Measurements from ENCODE around the gene KCNH8.
"Not testable (repeated sequence)": the region's sequence is repeated elsewhere in the genome, so short reads cannot be mapped to it uniquely, and the experiment has no call there.

Gene KCNH8

DNA sequence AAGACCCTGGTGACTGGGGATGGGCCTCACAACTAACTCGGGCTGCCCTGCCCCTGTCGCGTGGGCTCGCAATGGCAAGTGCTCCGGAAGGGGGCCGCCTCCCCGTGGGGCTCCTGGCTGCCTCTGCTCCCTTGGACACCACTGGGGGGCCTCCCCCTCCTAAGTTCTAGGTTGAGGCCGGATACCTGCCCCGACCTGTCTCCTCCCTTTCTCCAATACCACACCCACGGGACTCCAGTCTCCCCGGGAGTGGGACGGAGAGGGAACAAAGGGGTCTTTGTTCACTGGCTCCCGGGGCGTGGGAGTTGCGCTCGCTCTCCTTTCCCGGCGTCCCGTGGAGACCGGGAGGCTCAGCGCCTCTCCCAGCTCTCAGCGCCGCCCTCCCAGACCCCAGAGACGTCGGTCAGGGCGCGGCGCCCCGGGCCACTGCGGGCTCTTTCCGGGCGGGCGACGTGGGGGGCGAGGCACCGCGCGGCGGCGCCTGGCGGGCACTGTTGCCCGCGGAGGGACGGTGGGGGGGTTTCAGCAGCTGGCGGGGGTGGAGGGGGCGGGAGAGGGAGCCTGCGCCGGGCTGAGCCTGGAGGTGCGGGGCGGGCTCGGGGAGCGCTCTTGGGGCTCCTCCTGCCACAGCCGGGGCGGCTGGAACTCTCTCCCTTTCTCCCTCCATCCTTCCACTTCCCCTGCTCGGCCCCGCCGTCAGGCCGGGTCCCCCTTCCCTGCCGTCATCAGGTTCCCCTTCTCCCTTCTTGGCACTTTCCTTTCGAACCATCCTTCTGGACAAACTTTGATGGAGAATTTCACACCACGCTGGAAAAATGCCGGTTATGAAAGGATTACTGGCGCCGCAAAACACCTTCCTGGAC is at the start of gene KCNH8:
TSS of gene KCNH8 (plus strand) at position 606 of the 863 bp plus-strand sequence. CDS start at position 816, 210 bp downstream.
- peak; percentile 34 for DNase-seq

DNA sequence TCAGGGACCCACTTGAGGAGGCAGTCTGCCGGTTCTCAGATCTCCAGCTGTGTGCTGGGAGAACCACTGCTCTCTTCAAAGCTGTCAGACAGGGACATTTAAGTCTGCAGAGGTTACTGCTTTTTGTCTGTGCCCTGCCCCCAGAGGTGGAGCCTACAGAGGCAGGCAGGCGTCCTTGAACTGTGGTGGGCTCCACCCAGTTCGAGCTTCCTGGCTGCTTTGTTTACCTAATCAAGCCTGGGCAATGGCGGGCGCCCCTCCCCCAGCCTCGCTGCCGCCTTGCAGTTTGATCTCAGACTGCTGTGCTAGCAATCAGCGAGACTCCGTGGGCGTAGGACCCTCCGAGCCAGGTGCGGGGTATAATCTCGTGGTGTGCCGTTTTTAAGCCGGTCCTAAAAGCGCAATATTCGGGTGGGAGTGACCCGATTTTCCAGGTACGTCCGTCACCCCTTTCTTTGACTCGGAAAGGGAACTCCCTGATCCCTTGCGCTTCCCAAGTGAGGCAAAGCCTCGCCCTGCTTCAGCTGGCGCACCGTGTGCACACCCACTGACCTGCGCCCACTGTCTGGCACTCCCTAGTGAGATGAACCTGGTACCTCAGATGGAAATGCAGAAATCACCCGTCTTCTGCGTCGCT is 45.5 kb upstream of the KCNH8 start:
- DNase-seq, result not testable (repeated sequence)

DNA sequence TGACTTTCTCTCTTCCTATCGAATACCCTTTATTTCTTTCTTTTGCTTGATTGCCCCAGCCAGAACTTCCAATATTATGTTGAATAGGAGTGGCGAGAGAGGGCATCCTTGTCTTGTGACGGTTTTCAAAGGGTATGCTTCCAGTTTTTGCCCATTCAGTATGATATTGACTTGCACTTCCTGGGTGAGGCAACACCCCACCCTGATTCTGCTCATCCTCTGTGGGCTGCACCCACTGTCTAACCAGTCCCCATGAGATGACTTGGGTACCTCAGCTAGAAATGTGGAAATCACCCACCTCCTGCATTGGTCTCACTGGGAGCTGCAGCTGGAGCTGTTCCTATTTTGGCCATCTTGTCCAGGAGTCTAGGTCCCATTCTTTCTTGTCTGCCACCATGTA is 44.8 kb upstream of the KCNH8 start:
- no peak for DNase-seq

DNA sequence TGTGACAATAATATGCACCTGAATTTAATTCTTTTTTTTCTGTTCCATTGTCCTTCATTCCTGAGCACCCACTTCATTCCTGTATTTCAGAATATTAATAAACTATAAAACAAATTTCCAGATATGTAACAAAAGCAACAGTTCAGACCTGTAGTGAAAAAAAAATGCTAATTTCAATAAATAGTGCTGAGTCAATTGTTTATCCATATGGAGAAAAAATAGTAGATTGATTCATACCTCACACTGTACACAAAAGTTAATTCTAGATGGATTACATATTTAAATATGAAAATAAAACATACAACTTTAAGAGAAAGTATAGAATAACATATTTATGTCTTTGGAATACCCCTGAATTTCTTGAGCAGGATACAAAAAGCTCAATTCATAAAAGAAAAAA is 43.9 kb upstream of the KCNH8 start:
- DNase-seq, result no peak

DNA sequence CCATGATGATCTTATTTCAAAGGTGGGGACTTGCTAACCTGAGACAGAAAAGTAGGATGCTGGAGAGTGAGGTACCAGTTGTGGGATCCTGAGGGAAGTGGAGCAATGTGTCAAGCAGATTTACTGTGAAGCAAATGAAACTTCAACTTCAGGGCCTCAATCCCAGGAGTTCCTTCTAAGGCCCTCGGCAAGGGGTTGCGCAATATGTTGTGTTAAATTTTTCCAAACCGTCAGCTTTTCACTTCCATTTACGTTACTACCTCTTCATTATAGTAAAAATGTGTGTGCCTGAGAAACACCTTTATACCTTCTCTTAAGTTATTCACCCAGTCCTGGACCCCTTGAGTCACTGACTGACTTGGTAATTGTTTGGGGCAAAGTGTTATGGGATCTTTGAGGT is 42.5 kb upstream of the KCNH8 start:
- DNase-seq, result no peak

DNA sequence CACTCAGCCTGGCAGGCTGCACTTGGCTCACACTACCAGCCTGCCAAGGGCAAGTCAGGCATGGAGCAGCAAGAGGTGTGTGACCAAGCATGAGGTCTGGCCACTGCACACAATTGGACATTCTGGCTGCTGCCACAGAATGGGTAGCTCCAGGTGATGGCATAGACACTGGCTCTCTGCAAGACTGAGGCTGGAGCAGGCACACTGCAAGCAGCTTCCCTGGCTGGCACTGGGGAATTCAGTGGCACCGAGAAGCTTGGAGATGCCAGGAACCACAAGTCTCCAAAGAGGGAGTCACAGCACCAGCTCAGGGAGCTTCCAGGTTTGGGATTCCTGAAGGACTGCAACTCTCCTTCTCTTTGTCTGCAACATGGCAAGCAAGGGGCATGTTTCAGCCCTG is 42.0 kb upstream of the KCNH8 start:
- no peak for DNase-seq

DNA sequence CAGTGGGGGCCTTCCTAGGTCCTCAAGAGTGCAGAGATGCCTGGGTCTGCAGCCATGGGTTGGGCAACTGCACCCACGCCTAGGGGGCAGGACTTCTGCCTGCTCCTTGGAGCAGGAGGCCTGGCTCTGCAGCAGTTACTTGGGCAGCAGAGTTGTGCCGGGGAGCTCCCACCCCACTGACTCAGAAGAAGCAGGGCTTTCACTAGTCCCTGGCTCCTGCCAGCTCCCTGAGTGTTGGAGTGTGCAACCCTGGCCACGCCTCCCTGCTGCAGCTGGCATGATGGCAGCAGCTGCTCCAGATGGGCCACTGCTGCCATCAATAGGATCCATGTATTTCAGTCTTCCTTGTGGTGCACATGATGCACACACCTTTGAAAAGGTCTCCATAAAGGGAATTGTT is 40.6 kb upstream of the KCNH8 start:
- DNase-seq, result no peak

DNA sequence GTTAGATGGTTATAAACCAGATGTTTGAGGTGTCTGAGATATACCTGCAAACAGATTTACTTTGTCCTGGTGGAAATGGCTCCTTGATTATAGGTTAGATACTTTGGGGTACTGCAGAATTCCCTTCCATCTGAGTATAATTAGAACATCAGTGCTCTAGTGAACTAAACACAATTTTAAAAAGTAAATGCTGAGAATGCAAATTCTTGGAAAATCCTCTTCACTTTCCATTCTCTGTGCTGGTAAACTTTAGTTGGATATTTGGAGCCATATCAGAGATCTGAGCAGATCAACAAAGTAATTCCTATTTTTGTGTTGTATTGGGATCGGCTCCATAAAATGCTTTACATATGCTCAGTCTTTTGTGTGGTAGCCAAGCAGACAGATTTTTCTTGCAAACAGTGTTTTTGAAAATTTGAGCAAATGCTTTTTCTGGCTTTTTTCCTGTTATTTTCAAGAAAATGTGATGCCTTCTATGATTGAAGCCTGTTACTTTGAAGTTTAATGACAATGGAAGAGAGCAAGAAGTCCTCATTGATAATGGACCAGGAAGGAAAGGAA is 37.9 kb upstream of the KCNH8 start:
- no peak for DNase-seq

DNA sequence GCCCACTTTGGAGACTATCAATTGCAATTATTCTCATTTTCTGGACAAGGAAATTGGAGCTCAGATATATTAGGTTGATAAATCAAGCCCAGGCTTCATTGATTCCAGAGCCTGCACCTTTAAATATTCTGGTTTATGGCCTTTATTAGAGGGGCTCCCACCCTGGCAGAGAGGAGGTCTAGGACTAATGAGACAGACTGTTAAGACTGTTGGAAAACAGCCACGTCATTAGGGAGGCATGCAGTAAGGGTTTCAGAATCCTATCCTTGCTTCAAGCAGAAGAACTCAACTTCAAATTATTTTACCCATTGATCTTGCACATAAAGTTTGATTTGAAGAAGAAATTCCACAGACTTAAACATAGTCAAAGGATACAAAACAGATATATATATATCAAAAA is 33.8 kb upstream of the KCNH8 start:
- DNase-seq, result no peak

DNA sequence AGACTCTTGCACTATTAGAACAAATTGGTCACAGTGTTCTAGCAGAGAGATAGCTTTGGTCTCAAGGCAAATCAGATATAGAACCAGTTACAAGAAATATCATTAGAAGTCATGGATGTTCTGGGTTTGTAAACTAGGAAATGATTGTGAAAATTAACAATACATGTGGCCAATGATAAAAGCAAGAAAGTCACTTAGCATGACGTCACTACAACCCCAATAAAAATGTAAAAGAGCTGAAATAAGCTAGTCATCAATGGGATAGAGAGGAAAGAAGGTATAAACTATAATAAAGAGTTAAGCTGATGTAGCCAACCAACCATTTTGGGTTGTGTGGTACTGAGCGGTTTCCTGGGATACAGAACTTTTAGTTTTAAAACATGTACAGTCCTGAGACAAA is 32.1 kb upstream of the KCNH8 start:
- no peak for DNase-seq

DNA sequence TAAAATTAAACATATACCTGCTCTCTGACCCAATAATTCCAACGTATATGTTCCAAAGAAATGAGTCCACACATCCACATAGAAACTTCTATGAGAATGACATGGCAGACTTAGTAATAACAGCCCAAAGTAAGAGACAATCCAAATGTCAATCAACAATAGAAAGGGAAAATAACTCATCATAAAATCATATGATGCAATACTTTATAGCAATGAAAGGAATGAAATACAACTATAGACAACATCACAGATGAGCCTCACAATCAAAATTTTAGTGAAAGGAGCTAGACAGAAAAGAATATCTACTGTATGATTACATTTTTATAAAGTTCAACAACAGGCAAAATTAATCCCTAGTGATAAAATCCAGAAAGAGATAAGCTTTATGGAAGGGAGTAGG is 23.6 kb upstream of the KCNH8 start:
- DNase-seq, result no peak

DNA sequence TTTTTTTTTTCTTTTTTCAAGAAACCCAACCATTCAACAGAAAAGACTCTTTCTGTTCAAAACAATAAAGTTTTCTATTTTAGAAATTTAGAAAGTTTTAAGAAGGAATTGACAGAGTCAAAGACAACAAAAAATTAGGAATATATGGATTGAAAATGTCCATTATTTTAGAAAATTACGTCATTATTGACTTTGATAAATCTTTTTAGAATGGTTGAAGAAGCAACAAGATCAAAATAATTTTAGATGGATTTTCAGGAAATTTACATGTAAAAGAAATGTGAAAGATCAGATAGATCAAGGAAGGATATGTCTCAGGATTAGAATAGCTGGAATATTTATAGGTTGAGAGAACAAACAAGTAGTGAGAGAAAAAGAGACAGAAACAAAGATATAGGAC is 8.4 kb upstream of the KCNH8 start:
- no peak for DNase-seq

DNA sequence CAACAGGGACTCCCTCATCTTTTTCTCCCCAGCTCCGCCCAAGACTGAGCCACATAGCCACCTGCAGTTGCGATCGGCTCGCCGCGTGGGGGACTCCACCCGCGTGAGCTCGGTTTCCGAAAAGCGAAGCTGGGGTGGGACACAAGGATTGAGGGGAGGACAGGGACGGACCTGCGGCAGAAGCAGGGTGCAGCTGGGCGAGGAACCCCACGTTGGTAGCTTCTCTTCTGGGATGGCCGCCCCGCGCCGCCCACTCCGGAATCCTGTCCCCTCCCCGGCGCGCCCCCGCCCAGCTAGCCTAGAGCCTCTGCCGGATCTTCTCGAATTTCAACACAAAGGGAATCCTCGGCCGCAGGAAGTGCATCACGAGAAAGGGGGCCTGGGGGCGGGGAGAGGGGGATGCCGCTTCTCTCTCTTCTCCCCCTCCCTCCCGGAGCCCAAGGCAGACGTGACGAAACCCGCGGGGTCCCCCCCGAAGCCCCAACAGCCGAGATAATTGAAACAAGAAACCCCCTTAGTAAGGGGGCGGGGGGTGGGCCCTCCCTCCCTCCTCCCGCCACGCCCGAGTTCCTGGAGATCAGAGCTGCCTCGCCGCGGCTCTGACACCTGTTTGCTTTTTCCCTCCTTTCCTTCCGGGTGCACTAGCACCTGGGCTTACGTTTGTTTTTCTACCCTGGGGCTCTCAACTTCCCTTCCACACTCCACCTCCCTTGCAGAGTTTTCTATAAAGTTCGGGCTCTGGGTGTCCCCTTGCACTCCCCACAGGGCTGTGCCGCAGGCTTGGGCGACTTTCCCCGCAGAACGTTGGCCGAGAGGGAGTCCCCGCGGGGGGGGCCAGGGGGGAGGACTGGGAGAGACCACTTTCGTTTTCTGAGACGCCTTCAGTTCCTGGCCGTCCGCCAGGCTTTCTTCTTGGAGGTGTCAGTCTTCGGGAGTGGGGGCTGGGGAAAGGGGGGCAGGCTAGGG is 1.3 kb upstream of the KCNH8 start:
- DNase-seq, result peak; percentile 78

DNA sequence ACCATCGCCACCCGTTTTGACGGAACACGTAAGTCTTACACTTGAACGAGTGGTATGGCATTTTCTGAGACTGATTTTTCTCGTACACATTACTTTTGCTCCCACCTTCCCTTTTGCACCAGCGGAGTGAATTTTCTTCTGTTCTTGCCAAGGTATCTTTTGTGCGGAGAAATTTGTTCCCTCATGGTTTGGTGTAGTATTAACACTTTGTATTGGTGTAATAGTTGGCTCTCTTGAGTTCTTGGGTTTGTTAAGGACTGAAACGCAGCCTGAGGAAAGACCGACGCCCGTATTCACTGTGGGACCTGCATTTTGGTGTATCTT is 420 bp downstream of the KCNH8 start:
- DNase-seq, result no peak

DNA sequence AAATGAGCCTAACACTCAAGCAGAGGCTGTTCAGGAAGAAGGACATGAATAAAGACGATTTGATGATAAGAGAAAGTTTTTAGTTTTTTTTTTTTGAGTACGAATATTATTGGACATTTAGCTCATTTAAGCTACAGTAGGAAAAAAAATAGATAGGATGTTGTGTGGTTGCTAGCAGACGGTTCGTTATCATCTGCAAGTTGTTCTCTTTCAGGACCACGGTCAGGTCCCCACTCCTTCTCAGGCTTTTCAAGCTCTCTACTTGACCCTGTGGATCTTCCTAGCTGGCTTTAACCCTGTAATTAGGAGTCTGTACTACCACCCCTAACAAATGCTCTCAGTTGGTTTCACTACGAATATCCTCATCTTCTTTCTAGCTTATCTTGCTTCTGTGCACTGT is 1.1 kb downstream of the KCNH8 start:
- DNase-seq, result no peak

DNA sequence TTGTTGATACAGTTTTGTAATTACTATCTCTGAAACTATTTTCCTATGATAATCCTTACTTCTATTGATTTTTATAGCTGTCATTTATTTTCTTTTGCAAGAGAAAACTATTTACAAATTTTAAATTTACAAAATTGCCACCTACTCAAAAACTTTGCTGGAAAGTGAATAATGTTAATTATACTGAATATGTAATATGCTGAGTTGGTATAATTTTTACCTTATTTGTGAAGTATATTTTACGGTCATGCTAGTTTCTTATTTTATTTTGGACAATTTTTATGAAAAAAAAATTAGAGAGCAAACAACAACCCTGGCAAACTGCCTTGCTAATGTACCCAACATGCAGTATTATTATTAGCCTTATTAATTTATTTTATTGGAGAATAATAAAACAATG is 2.9 kb downstream of the KCNH8 start:
- DNase-seq, result no peak

DNA sequence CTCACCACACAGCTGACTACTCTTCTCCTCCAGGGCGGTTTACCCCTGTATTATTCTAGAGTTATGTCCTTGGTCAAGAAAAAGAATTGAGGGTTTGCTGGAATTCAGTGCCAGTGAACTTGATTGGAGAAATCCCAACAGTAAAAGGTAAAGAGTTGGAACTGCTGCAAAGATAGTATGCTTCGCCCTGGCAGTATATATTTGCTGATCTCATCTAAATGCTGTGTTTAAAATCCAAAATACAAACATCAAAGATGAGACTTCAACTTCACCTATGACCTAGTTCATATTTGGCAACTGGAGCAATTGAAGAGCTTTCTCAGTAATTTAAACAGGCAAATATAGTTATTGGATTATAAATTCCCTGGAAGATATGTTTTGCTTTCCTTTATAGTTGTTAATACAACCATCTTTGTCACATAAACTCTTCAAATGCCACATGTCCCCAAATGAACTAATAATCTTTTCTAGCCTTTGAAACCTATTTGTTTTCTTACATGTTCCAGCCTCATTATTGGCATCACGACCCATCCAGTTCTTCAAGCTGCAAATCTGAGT is 6.5 kb downstream of the KCNH8 start:
- DNase-seq, result no peak

DNA sequence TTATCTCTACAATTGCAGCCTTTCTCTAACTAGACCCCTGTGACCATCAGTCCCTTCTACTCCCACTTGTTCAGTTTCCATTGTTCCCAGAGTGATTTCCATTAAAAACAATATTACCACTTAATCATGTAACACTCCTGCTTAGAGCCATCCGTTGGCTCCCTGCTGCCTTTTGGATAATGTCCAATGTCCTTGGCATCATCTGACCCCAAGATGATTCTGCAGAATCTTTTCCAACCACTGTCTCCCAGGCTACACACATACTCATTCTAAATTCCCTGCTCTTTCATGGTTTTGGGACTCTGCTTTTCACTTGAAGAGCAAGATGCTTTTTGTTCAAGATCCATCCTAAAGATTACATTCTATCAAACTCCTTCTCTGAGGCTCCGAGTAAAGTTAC is 7.1 kb downstream of the KCNH8 start:
- no peak for DNase-seq

DNA sequence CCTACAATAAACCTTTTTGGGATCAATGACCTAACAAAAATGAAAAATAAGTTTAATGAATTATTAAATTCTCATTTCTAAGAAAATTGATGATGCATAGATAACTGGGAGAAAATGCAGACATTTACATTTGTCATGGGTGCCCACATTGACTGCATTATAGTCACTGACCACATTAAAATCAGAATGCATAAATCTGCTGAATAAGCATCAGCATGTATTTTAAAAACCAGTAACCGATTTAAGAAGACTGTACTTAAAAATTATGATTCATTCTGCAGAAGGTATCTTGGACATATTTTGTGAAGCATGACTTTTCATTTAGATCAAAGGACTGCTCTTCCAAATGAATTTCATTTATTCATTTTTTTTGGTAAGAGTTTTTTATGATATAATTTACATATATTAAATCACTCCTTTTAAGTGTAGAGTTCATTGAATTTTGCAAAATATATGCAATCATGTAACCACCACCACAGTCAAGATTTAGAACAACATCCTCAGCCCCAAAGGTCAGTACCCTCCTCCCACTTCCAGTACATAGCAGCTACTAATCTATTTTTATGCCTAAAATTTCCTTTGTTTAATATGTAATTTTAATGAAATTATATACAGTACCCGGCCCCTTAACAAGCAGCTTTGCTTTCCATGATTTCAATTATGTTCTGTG is 11.8 kb downstream of the KCNH8 start:
- no peak for DNase-seq

DNA sequence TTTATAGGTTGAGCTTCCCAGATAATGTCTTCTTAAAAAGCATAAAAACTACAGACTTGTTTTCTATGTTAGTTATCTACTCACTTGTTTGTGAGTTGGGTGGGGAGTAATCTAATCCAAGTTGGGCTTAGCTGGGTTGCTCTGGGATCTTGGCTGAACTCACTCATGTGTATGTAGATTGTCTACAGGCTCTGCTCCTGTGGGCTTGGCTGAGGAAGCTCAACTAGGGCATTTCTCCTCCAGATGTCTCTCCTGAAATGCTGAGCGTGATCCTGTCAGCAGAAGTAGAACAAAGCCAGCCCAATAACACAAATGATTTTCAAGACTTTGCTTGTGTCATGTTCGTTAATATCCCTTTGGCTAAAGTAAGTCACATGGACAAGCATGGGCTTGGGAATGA is 17.3 kb downstream of the KCNH8 start:
- DNase-seq, result no peak

DNA sequence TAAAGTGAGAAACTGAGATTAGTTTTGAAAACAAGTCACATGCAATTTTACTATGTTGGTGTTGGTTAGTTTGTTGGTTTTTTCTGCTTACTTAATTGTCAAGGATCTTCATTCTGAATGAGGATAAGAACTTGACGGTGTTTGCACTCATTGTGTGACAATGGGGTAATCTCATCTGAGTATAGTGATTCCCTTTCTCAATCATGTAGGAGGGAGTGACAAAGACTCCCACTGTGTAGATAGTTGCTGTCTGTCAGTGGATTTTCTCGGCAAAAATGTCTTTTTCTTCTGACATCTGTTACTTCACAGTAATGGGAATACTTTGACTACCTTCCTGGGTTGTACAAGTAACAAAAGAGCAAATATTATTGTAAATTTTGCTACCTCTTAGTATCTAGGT is 23.5 kb downstream of the KCNH8 start:
- DNase-seq, result no peak

DNA sequence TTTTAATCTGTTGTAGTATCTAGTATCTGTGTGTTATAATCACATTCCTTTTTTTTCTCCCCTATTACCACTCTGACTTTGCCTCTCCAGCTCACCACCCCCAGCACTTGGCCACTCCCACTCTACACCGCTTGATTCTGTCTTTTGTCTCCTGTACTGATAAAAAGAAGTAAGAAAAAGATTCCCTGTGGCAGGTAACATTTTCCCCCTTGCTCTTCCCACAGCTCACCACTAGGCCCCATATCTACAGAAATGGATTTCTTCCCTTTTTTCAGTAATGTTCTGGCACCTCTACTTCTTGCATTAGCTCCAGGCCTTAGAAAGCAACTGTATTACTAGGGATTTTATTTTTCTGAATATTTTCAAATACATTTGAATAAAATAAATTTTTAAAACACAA is 25.6 kb downstream of the KCNH8 start:
- DNase-seq, result no peak
